GM19455 (cell line): ENCODE results near the gene SLC12A3.

ENCODE experiments used
- ATAC-seq: cut with Tn5 transposase; IDR thresholded peaks from one replicate; pipeline ENCODE4 v1.9.1; 2021; ENCODE audit not compliant: unreplicated experiment

Gene SLC12A3

GRCh38 chr16:56964243-56965148 lies 99.5 kb downstream of the SLC12A3 start:
- no peak for ATAC-seq
